Right lung (tissue), 5 donors: ENCODE measurements around the gene DOCK10. TPM values are rescaled to one million over a fixed set of nuclear protein-coding genes. Genes with fewer than 3 reads are reported as not detected.
A peak's percentile ranks its signal among the peaks of the same experiment; 100 is the strongest.

ENCODE experiments used
- DNase-seq, 2 donors: peaks; one replicate each; pipeline ENCODE4 v3.0.0-alpha.2; 2013
- polyA plus RNA-seq, 5 donors: library from polyadenylated mRNA; unstranded; fragments of 120-200 nt; gene quantifications; one replicate each; pipeline versions ENCODE4 v1.2.1 to v1.2.3, GENCODE V29; 2013; ENCODE audit warnings: inconsistent platforms in 1 of 5, low replicate concordance in 1 of 5; ENCODE audit not compliant: insufficient read length in 5 of 5, insufficient read depth in 1 of 5

Gene DOCK10
- polyA plus RNA-seq, 5 donors = 39.7 to 44.2 (median 42.8) TPM

DNA sequence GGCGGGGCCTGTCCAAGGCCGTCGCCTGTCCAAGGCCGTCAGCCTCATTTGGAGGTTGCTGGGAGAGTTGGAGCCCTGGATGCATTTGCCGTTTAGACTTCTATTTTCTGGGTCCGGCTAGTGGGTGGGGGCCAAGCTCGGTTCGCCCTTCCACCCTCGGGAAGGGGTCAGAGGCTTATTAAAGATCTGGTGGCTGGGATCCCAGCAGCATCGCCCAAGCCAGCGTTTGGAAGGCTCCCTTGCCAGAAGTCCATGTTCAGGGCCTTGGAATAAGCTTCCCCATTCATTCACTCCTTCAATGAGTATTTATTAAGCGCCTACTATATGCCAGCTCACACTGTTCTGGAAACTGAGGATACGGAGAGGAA lies 516 bp upstream of the DOCK10 start:
- DNase-seq = no peak

DNA sequence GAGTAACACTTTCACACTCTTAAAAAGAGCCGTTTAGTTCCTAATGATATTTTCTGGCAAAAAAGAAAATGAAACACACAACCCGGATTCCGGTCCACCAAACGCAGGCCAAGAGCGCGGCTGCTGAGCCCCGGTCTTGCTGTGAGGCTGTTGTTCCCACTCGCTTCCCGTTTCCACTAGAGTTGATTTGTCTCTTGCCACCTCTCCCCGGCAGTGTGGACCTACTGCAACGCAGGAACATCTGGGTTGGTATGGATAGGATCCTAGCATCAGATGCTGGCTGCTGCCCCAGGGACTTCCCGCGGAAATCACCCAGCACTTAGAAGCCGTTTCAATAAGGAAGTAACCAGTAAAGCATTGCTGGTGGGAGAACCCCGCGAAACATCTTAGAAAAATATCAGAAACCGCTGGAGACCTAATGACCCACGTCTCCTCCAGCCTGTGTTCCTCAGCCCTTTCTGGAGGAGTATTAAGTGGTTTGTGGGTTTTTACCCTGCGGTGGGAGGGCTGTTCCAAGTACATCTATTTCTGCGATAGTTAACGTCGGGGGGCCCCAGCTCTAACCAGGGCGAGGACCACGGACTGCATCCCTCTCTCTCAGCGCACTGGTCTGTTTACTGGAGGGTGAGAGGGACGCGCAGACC lies 939 bp downstream of the DOCK10 start:
- peak; percentile 35 to 36 for DNase-seq

DNA sequence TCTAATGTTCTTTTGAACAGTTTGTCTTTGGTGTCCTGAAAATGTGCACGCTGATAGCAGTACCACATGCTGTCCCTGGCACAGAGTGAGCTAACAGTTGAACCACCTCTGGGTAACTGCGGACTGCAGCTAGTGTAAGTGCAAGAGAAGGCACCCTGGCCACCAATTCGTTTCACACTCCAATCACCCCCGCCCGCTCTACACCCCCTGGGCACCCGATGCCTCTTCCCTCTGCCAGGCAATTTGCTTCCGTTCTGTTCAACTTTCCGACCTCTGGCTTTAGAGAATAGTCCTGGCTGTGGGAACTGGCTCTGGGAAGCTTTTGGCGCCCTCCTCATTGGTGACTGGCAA lies 1.4 kb downstream of the DOCK10 start:
- DNase-seq = no peak

DNA sequence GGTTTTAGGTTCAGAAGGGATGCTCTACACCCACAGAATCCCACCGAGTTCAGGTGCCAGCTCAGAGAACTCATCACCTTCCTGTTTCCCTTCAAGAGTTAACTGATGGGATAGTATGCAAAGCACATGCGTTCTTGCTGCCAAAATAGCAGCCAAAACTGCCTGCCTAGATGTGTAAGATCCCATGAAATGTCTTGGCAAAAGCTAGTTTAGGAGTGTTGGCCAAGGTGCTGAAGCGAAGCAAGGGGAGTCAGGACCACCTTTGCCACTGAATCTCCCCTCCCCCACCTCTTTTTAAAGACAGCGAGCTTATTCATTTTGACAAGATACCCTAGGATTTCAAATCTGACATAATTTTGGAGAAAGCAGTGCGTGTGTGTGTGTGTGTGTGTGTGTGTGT lies 2.1 kb downstream of the DOCK10 start:
- DNase-seq = no peak

DNA sequence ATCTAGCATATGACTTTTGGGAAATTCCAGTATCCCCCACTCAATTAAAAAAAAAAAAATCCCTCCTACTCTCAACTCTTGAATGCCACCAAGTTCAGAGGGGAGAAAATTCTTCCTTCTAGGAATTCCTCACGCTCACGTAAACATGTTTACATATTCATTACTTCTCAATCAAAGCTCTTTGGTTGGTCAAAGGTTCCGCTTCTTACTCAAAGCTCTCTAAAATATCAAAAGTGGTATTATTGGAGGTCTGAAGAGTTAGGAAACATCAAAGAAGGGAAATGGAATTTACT lies 4.1 kb downstream of the DOCK10 start:
- no peak for DNase-seq

DNA sequence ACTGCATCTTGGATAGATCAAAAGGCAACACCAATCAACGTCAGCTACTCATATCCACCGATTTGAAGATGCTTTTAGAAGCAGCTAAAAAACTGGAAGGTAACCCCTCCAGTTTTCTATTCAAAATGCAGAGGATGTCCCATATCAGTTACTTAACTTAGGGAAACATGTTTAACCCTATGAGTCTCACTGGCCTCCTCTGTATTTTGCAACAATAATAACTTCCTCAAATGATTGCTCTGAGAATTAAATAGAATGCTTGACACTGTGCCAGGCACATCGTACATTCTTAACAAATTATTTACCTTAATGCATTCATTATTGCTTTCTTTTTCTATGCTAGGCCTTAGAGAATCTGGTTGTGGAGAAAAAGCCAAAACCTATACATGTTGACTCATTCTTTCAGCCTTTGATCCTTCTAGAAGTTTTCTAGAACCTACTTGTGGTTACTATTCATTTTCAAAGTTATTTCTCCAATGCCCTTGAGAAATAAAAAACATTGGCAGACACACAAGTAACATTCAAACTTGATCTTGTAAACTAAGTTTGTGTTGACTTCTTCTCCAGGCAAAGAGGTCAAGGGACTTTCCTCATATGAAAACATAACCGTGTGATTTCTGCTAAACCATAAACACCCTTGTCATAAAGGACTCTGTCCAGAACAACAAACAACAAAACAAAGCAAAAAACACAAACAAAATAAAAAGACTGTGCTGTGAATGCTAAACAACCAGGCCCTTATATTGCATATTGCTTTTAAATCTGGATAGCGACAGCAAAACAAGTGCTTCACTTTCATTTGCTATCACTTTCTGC lies 4.6 kb downstream of the DOCK10 start:
- DNase-seq = no peak

DNA sequence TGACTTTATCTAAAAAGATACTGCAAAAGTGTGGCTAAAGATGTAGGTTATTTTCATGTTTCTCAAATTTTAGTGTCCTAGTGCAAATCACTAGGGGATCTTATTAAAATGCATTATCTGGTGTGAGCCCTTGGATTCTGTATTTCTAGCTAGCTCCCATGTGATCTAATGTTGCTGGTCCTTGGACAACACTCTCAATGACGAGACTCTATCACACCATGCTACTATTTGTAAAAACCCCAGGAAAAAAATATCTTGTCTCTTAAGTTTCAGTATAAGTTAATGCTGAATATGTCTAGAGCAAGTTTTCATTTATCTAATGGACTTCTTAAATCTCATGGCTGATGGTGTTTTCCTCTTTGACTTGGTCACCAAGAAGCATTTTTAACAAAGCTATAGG lies 5.8 kb downstream of the DOCK10 start:
- DNase-seq = no peak

DNA sequence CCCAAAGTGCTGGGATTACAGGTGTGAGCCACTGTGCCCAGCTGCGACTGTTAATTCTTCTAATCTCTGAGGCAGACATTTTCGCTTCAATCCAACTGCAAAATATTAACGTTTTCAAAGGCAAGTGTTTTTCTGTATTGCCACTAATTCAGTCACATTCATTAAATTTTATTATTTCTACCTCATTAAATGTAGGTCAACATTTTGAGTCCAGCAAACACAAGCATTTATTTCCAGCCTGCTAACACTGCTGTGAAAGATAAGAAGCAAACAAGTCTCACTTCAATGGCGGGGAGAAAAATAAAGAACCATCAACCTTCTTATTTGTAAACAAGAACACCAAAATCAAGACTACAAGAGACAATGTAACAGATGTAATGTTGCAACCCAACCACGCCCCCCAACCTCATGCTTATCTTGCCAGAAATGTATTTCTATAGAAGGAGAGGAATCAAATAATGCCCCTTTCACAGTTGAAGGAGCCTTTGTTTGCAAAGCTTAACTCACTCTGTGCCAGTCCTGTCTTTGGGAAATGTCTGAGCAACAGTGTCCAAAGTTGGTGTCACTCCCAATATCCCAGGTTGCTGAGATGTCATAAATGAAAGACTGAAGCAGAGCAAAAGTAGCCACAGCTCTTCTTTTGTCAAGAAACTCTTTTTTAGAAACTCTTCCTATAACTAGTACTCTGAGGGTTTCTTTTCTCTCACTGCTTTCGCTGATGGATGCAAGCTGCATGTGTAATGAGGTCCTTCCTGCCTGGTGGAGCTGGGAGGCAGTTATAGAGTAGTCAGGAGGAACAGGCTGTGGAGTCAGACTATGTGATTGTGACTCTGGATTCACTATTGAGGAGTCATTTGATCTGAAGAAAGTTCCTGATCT lies 8.6 kb downstream of the DOCK10 start:
- no peak for DNase-seq

DNA sequence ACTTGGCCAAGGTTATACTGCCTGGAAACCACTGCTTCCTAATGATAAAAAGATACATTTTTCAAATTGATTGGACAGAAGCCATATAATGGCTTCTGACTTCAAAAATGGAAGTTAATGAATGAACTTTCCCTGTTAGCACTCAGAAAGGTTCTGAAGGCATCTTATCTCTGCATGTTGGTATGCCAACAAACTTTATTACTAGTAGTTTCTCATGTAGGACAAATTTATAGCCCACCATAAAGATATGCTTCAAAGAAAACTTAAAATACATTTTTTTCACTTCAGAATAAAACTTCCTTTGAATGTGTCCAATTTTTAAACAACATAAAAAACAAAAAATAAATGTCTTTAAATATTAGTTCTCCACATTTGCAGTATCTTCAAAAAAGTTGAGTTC lies 10.0 kb downstream of the DOCK10 start:
- DNase-seq = no peak

DNA sequence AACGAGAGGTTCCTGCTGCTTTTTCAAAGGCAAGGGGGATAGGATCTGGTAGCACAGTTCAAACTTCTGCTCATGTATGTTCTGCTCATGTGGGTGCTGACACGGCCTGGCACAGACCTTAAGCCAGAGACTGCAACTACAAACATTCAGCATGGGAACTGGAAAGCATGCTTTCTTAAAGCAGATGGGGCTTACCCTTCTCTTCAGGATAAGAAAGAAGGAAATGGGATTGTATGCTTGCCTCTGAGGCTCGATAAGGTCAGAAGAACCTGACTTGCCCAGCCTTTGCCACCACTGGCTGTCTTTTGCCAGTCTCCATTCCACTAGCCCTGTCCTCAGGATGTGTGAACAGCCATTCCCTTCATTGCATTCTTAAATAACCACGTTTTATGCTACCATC lies 10.7 kb downstream of the DOCK10 start:
- DNase-seq = no peak

DNA sequence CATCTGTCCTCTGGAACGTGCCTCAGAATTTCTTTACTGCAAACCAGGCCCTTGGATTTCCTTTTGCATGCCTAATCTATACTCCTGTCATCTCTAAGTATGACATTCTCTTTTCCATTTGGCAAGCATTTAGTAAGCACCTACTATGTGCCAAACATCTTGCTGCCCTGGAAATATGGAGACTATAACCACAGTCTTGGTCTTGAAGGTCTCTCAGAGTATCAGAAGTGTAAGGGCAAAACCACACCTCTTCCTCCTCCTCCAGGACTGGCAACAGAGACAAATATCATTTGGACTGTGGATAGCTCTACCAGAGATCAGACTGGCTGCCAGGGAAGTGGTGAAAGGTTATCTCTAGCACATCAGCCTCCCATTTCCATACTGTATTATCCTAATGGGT lies 11.4 kb downstream of the DOCK10 start:
- DNase-seq = no peak

DNA sequence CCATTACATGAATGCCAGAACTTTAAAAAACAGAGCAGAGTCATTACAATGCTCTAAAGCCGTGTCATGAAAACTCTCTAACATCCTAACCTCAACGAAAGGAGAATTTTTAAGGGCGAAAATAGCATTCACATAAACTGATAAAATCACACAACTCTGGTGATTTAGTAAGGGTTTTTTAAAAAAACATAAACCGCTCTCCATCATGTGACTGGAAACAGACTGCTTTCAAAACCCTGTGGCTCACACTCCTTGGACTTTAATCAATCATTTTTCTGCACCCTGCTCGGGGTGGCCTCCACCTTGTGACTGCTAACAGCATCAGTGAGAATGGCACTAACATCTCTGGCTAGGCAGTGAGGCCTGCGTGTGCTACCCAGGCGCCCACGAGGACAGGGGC lies 12.1 kb downstream of the DOCK10 start:
- no peak for DNase-seq

DNA sequence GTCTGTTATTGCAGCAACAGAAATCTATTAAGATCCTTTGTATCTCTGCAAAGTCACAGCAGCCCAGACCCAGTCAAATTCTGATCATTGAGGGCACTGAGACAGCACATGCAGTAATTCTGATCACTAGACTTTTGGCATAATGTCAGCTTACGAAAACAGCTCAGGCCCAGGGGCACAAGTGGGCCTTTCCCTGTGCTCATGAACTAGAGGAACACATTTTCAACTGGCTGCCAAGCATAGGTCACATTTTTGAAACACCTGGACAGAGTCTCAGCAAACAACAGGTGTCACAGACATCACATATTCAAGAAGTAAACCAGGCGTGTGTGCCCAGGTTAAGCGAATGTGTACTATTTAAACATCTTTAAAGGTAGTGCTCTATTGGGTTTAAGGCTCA lies 13.7 kb downstream of the DOCK10 start:
- DNase-seq = no peak

DNA sequence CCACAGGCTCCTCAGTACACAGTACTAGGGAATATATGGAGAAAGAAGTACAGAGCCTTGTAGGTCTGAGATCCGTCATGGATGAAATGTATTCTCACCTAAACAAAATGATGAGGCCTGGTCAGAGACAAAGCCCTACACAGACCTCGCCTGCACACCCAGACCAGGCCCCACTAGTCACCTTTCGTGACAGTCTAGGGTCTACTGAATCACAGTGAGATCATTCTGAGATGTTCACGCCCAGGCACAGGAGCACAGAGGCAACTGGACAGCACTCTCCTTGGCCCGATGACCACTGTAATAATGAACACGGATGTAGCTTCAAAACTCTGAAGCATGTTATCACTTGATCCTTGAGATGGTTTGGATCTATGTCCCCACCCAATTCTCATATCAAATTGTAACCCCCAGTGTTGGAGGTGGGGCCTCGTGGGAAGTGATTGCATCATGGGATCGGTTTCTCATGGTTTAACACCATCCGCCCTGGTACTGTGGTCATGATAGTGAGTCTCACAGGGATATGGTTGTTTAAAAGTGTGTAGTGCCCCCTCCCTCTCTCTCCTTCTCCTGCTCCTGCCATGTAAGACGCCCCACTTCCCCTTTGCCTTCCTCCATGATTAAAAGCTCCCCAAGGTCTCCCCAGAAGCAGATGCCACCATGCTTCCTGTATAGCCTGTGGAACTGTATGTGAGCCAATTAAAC lies 15.1 kb downstream of the DOCK10 start:
- no peak for DNase-seq

DNA sequence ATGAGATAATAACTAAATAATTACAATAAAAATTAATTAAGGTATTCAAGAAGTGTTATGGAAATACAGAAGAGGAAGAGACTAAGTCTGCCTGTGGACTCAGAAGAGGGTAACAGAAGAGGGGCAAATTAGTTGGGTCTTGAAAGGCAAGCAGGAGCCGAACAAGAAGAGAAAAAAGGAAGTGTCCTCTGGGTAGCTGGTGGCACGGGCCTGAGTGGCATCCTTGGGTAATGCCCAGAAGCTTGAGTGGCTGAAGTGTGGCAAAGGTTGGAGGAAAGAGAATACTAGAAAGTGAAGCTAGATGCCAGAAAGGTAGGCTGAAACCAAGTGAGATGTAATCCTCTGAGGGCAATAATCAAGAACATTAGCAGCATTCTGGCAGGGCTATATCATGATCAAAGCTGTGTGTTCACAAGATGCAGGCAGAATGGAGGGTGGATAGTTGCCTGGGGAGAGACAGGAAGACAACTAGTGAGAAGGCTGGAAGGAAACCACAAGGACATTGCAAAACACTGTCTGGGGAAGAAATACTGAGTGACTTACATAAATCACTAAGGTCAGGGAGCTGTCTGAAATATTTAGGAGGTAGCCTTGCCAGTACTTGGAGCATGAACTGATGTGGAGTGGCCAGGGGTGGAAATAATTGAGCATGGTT lies 16.2 kb downstream of the DOCK10 start:
- DNase-seq = no peak

DNA sequence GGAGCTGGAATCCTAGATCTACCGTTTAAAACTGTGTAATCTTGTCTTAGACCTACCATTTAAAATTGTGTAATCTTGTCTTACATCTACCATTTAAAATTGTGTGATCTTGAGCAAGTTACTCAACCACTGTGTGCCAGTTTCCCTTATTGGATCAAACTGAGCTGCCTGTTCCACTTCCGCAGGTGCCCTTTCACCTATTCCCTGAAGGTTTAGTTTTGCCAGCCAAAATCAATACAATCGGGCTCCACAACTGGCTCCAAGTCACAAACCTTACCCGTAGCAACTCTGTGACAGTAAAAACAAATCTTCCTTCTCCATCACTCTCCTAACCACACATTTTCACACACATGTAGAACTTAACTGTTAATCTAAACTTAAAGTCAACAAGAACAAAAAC lies 20.1 kb downstream of the DOCK10 start:
- DNase-seq = no peak

DNA sequence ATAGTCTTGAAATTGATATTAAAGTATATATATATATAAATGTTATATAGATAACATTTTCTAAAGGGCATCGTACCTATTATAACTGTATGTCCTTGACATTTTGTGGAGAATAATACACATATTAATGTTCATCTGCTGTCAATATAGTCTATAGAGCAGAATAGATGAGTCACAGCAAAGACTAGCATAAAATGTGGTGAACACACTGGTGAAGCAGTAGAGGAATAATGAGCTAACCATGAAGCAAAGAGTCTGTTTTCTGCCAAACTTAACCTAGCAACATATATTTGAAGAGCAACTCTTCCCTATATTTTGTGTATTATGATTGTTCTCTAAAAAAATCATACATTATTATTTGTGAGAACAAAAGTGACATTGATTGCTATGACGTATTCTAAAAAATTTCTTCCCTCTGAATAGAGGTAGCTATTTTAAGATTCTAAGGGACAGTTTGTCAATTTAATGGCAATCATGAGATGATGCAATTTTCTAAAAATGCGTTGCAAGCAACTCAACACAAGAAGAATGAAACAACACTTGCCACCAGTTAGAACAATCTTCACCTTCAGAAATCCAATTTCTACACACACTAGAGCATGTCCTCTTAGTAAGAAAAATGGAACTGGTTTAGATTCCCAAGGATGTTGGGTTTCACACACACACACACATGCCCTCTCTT lies 22.0 kb downstream of the DOCK10 start:
- no peak for DNase-seq

DNA sequence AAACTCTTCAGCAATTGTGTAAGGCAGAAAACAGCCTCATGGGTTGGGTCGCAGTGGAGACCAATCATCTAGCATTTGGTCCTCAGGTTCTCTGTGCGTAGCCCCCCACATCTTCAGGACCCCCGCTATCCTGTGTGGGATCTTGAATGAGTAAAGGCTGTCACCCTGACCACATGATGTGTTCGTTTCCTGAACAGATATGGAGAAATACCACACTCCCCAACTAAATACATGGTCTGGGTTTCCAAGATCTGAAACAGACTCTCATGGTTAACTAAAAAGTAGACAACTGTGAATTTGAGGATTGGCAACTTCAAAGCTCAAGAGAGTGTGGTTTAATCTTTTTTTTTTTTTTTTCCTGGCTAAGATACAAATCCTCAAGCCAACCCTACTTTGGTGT lies 23.2 kb downstream of the DOCK10 start:
- no peak for DNase-seq

DNA sequence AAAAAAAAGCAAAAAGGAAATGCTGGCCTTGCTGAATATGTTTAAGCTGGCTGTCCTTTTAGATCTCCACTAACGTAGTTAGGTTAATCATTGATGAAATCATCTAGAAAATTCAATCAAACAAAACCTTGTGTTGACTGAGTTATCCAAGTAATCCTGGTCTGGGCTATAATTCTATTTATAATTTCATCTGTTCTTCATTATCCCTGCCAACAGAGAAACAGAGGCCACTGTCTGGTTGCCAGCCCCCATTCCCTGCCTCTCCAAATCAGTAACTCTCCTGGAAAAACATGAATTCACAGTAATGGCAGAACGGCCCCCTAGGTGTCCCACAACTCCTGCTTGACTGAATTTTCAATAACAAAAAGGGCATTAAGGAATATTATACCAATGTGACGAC lies 24.6 kb downstream of the DOCK10 start:
- no peak for DNase-seq

DNA sequence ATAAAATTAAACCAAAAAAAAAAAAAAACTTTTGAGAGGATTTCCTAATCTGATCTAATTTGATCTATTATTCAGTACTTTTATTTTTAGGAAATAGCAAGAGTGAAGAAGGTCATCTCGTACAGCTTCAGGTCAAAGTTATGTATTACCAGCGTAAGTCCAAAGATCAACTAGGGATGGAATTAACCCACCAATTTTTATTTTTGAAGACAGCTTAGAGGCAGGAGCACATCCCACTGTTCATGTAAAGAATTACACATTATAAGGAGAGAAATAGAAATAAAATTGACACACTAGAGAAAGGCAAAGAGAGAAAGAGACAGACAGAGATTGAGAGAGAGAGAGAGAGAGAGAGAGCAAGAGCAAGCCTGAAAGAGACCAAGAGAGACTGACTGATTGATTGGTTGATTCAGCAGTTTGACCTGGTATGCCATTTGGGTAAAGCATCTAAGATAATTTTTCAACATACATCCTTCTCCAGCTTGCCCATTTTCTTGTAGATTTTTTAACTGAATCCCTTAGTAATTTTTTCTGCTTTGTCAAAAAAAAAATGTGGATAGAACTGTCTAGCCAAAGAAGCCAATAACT lies 25.1 kb downstream of the DOCK10 start:
- no peak for DNase-seq
